Glomerular visceral epithelial cell (primary cell): Measurements from ENCODE around the gene XRCC3.
"Not testable (repeated sequence)": the region's sequence is repeated elsewhere in the genome, so short reads cannot be mapped to it uniquely, and the experiment has no call there.

Experiments
- DNase-seq: peaks from one replicate; pipeline ENCODE4 v3.0.0-alpha.2; 2016; ENCODE audit errors: extremely low spot score

Gene XRCC3

DNA sequence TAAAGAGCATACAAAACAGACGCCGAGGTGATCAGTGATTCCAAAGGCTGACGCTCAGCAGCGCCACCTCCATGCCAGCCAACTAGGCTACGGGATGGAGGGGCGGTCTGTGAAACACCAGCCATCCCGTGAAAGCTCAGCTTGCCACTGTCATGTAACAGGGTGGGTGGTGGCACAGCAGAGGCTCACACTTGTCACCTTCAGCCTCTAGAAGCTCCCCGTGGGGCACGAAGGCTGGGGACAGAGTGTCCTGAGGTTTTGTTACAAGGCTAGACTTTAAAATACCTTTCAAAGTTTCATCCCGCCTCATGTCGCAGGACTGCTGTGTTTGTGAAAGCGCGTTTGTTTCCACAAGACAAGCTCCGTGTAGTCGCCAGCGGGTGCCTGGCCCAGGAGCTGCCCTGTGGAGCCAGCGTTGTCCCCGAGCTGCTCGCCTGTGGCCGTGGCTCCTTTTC is 20.7 kb downstream of the XRCC3 start:
- DNase-seq: no peak

GRCh38 chr14:103693515-103693914 is 21.7 kb downstream of the XRCC3 start:
- no peak for DNase-seq

DNA sequence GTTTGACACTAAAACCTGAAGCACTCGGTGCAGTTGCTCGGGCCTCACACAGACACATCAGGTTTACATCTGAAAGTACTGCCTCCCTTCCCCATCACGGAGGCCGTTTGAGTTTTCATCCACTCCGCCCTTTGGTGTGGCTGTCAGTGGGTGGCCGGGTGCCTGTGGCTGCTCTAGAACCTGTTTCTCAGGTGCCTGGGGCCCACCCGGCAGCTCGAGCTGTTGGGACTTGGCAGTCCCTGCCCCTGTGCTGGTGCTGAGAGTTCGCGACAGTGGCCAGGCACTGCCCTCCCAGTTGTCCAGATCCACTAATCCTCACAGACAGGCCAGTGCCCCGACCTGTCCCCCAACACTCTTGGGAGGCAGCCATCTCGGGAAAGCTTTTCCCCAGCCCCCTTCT is 22.4 kb downstream of the XRCC3 start:
- no peak for DNase-seq

DNA sequence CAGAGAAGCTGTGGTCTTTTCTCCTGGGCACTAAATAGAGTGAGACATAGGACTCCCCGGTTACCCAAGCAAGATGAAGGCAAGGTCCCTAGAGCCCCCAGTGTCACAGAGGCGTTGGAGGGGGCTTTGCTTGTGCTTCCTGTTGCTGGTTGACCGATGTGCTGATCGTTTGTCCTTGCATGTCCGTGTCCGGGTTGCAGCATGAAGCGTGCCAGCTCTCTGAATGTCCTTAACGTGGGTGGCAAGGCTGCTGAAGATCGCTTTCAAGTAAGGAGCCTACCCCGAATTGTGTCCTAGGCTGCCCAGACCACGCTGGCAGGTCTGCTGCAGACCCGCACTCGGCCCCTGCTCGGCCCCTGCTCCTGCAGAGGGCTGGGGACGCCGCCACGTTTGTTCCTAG is 23.1 kb downstream of the XRCC3 start:
- no peak for DNase-seq

DNA sequence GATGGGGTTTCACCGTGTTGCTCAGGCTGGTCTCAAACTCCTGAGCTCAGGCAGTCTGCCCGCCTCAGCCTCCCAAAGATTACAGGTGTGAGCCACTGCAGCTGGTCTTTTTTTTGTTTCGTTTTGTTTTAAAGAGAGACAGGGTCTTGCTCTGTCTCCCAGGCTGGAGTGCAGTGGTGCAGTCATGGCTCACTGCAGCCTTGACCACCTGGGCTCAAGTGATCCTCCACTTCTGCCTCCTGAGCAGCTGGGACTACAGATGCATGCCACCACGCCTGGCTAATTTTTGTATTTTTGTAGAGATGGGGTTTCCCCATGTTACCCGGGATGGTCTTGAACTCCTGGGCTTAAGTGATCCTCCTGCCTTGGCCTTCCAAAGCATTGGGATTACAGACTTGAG is 23.6 kb downstream of the XRCC3 start:
- not testable (repeated sequence) for DNase-seq

- no peak for DNase-seq
These were observed 24.9 kb downstream of the XRCC3 start for GRCh38 chr14:103690332-103690731.

GRCh38 chr14:103688906-103689902 is 26.0 kb downstream of the XRCC3 start:
- no peak for DNase-seq

DNA sequence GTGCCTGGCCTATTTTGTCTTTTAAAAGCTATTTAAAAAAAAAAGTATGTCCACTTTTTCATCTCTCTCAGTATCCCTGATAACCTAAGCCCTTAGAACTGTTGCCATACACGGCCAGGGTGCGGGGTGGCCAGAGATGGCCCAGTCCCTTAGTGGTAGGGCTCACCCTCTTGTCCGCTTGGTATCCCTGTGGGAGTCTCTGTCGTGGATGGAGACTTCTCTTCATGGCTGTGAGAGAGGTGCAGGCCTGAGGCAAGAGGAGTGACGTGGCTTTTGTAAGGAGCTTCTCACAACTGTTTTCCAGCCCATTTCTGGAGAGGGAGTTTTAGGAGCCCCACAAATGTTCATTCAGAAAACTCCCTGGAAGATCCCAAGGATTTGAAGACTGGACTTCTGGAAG is 26.8 kb downstream of the XRCC3 start:
- DNase-seq: no peak

DNA sequence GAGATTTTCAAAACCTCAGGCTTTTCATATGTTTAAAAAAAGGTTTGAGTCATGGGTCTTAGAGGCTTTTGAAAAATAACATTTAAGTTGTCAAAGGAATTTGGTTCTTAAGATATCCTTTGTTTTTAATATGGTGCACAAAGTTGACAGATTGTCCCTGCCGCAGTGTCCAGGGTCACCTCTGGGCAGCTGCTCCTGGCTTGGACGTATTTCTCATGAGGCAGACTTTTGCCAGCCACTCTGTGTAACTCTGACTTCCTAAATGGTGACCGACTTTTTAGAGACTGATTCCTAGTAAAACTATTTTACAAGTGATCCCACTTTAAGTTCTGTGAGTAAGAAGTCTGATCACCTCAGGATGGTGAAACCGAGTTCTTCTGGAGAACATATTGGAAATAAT is 27.5 kb downstream of the XRCC3 start:
- no peak for DNase-seq

DNA sequence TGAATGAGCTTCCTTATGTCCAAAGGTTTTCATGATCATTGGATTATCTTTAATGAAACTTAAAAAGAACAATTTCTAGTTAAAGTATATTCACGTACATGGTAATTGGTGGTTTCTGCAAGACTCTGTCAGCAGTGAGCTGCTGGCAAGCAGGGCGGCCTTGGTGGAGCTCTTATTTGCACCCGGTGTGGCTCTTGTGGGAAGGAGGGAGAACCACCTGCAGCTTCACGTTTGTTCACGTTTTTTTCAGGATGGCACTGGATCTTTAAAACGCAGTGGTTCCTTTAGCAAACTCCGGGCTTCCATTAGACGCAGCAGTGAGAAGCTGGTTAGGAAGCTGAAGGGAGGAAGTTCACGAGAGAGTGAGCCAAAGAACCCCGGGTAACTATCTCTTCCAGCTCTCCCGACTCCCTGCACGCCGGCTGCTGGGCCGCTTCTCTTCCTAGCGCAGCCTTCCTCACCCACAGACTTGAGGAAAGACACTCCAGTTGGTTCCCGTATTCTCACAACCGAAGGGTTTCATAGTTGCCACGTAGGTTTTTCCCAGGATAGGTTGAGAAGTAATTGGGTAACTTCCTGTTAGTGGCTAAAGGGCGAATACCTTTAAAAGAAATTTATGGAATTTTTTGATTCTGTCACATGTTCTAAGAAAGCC is 28.3 kb downstream of the XRCC3 start:
- DNase-seq: no peak

GRCh38 chr14:103685276-103686211 is 29.7 kb downstream of the XRCC3 start:
- no peak for DNase-seq

DNA sequence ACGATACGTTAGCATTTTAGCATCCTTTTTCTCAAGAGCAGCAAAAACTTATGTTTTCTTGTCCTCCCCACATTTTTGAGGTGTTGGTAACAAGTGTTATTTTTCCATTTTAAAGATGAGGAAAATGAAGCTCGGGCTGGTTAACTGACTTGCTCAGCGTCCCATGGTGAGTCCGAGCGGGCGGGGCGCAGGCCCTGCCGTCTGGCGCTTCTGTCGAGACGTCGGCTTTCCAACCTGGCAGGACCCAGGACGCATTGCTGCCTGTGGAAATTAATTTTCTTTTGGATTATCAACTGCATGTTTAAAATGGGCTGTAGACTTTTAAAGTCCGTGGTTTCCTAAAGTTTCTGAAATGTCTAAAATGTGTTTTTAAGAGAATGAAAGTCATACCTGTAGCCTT is 30.4 kb downstream of the XRCC3 start:
- DNase-seq: no peak

GRCh38 chr14:103684471-103684870 is 30.8 kb downstream of the XRCC3 start:
- no peak for DNase-seq

DNA sequence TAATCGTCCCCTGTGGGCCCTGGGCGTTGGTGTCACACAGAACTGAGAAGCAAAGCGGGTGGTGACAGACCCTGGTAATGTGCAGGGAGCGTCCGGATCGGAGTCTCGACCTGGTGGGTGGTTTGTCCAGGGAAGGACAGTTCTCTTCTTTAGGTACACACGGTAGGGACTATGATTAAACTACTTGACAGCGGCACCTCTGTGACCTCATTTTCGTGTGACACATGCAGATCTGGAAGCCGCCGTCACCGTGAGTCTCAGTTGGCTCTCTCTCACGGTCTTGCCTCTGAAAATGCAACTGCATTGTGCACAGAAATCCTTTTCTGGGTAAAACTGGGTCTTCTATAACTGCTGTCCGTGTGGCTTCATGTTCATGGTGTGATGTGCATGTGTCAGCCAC is 32.1 kb downstream of the XRCC3 start:
- DNase-seq: no peak

GRCh38 chr14:103680491-103681231 is 34.6 kb downstream of the XRCC3 start:
- DNase-seq: no peak

- DNase-seq: no peak
These were observed 35.9 kb downstream of the XRCC3 start for GRCh38 chr14:103679351-103679750.

GRCh38 chr14:103676881-103677675 is 38.2 kb downstream of the XRCC3 start:
- DNase-seq: no peak

GRCh38 chr14:103675957-103676356 is 39.3 kb downstream of the XRCC3 start:
- no peak for DNase-seq

GRCh38 chr14:103671911-103672310 is 43.3 kb downstream of the XRCC3 start:
- DNase-seq: no peak

- DNase-seq: no peak
These were observed 45.9 kb downstream of the XRCC3 start for GRCh38 chr14:103669370-103669769.
